ENCODE data around the gene MMP12.

The MMP12 gene

GRCh38 chr11:102849311-102849710 lies 25.5 kb downstream of the MMP12 start:
- no peak for DNase-seq

- no peak for DNase-seq
Observed at GRCh38 chr11:102846292-102846691, 28.5 kb downstream of the MMP12 start.

- no peak for DNase-seq
Observed at GRCh38 chr11:102843489-102843888, 31.3 kb downstream of the MMP12 start, which contains the start of gene MMP3. Gene MMP3 (minus strand): TSS chr11:102843609. CDS start chr11:102843546, 63 bp downstream.

- DNase-seq, result no peak
Observed at GRCh38 chr11:102842930-102843329, 31.9 kb downstream of the MMP12 start.

GRCh38 chr11:102840018-102840417 lies 34.8 kb downstream of the MMP12 start:
- DNase-seq, result no peak

- DNase-seq, result no peak
Observed at GRCh38 chr11:102837646-102838045, 37.1 kb downstream of the MMP12 start.

GRCh38 chr11:102837156-102837555 lies 37.6 kb downstream of the MMP12 start:
- no peak for DNase-seq

- no peak for DNase-seq
Observed at GRCh38 chr11:102836290-102836875, 38.4 kb downstream of the MMP12 start.

GRCh38 chr11:102833731-102834130 lies 41.1 kb downstream of the MMP12 start:
- DNase-seq, result no peak

- no peak for DNase-seq
Observed at GRCh38 chr11:102832612-102833011, 42.2 kb downstream of the MMP12 start.

- DNase-seq, result no peak
Observed at GRCh38 chr11:102831489-102832440, 43.0 kb downstream of the MMP12 start.

- DNase-seq, result no peak
Observed at GRCh38 chr11:102831128-102831488, 43.7 kb downstream of the MMP12 start.

GRCh38 chr11:102830001-102830727 lies 44.6 kb downstream of the MMP12 start:
- no peak for DNase-seq

- DNase-seq, result no peak
Observed at GRCh38 chr11:102829316-102830000, 45.3 kb downstream of the MMP12 start.

GRCh38 chr11:102824556-102824955 lies 50.2 kb downstream of the MMP12 start:
- DNase-seq, result no peak

- no peak for DNase-seq
Observed at GRCh38 chr11:102819491-102819890, 55.3 kb downstream of the MMP12 start.

GRCh38 chr11:102813484-102813883 lies 61.3 kb downstream of the MMP12 start:
- no peak for DNase-seq

Measured in CD4-positive, alpha-beta T cell treated with Interferon alpha-2 for 1 hour (primary cell).